GM18498 (cell line): Measurements from ENCODE around the gene RGN.
"Not testable (repeated sequence)": the region's sequence is repeated elsewhere in the genome, so short reads cannot be mapped to it uniquely, and the experiment has no call there.

Source experiments
- ATAC-seq: cut with Tn5 transposase; IDR thresholded peaks from one replicate; pipeline ENCODE4 v1.9.1; 2021; ENCODE audit warnings: mild to moderate bottlenecking, moderate library complexity; ENCODE audit not compliant: unreplicated experiment

RGN gene

DNA sequence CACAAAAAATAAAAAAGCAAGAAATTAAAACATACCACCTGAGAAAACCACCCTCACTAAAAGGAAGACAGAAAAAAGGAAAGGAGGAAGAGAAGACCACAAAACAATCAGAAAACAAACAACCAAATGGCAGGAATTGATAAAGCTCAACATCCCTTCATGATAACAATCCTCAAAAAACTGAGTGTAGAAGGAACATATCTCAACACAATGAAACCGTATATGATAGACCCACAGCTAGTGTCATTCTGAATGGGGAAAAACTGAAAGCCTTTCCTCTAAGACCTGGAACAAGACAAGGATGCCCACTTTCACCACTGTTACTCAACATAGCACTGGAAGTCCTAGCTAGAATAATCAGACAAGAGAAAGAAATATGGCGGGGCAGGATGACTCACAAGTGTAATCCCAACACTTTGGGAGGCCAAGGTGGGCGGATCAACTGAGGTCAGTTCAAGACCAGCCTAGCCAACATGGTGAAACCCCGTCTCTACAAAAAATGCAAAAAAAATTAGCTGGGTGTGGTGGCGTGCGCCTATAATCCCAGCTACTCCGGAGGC is 38.4 kb downstream of the RGN start:
- ATAC-seq: not testable (repeated sequence)

DNA sequence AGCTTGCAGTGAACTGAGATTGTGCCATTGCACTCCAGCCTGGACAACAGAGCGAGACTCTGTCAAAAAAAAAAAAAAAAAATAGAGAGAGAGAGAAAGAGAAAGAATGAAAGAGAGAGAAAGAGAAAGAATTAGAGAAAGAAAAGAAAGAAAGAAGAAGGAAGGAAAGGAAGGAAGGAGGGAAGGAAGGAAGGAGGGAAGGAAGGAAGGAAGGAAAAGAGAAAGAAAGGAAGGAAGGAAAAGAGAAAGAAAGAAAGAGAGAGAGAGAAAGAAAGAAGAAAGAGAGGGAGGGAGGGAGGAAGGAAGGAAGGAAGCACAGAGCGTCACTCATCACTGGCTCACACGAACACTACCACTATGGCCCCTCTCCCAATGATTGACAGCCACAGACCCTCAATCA is 46.2 kb downstream of the RGN start:
- not testable (repeated sequence) for ATAC-seq

DNA sequence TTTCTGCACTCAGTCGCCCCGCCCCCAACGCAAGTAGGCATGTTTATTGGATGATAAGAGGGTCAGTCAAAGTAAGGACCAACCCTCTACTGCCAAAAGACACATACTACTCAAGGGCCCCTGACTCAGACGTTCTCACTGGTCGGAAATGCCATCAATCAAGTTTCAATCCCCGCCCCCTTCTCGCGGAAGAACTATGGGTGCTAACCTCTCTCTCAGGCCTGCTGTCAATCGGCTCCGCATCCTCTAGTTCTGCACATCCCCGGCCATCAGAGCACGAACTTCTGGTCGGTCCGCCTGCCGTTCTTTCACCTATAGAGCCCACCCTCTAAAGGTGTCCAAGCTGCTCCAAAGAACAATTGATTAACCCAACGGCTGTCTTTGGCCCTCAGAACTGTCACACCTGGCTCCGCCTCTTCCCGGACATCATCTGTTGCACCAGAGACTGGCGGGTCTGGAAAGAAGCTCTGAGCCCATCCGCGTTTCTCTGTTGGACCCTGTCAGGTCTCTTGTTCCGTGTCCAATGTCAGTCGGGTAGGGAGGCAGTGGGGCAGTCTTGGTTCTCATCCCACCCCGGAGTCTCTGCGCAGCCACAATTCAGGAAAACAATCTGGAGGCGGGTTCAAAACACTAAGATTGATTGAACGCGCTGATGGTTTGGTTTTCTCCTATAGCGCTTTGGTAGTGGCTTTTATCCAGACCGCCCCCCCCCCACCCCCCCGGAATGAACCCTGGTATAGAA is 51.1 kb downstream of the RGN start:
- ATAC-seq: peak; percentile 99

DNA sequence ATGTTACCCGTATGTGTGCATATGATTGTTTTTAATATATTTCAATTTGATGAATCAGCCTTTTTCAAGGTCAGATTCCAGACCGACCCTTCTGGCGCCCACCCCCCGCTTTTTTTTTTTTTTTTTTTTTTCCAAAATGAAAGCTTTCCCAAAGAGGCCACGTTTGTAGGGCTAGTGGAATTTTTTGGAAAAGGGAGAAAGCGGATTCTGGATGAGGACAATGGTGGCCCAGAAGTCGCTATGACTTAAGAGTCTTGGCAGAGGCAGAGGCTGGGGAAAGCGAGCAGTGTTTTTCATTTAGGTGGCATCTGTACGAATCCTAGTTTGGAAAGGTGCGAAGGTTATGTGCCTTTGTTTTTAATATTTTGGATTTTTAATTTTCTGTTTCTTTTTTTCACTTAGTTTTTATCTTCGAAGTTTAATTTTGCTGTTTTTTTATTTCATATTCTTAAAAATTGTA is 51.7 kb downstream of the RGN start:
- no peak for ATAC-seq

DNA sequence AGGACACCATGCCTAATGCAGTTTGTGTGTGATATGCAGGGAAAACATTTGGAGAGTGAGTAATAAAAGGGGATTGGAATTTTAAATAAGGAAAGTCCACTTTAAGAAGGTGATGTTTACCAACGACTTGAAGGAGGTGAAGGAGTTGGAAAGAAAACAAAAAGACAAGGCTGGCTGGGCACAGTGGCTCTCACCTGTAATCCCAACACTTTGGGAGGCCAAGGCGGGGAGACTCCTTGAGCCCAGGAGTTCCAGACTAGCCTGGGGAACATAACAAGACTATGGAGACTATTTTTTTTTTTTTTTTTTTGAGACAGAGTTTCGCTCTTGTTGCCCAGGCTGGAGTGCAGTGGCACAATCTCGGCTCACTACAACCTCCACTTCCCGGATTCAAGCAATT is 55.2 kb downstream of the RGN start:
- ATAC-seq: no peak

DNA sequence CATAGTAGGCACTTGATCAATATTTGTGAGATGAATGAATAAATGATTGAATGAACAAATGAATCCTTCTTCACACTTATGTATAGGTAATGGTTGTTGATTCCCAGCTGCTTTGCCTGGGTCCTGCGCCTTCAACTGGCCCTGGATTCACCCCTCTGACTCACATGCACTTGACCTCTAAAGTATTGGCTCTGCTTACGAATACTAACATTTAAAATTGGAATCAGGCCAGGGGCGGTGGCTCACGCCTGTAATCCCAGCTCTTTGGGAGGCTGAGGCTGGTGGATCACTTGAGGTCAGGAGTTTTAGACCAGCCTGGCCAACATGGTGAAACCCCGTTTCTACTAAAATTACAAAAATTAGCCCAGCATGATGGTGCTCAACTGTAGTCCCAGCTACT is 57.4 kb downstream of the RGN start:
- ATAC-seq: not testable (repeated sequence)

DNA sequence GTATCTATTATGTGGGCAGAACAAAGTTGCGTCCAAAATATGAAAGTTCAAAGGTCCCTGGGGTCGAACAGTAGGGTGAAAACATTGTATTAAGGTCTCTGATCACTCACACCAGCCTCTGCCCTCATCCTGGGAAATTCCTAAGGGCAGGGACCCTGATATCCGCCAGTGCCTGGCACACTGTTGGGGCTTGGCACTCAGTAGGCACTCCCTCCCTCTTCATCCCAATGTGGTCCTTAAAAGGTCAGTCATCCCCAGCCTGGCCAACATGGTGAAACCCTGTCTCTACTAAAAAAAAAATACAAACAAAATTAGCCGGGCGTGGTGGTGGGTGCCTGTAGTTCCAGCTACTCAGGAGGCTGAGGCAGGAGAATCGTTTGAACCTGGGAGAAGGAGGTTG is 59.9 kb downstream of the RGN start:
- ATAC-seq: no peak
